HG03135 (cell line): Measurements from ENCODE around the gene ETV3L.
"Not testable (repeated sequence)": the region's sequence is repeated elsewhere in the genome, so short reads cannot be mapped to it uniquely, and the experiment has no call there.

Experiments
- ATAC-seq: cut with Tn5 transposase; IDR thresholded peaks from one replicate; pipeline ENCODE4 v1.9.1; 2021; ENCODE audit warnings: mild to moderate bottlenecking, moderate library complexity; ENCODE audit not compliant: unreplicated experiment

The ETV3L gene

GRCh38 chr1:157105988-157106812, 6.6 kb upstream of the ETV3L start:
- ATAC-seq, result peak; percentile 81

GRCh38 chr1:157105298-157105987, 5.8 kb upstream of the ETV3L start:
- ATAC-seq, result no peak

- no peak for ATAC-seq
These were observed 5.1 kb upstream of the ETV3L start for GRCh38 chr1:157104598-157105293.

- no peak for ATAC-seq
These were observed 3.7 kb upstream of the ETV3L start for GRCh38 chr1:157103268-157103667.

GRCh38 chr1:157101149-157101548, 1.5 kb upstream of the ETV3L start:
- no peak for ATAC-seq

GRCh38 chr1:157098987-157099632, 498 bp downstream of the ETV3L start:
- ATAC-seq, result not testable (repeated sequence)

- ATAC-seq, result no peak
These were observed 1.1 kb downstream of the ETV3L start for GRCh38 chr1:157098519-157098918.

GRCh38 chr1:157097692-157098091, 1.9 kb downstream of the ETV3L start:
- ATAC-seq, result no peak

GRCh38 chr1:157096881-157097280, 2.7 kb downstream of the ETV3L start:
- ATAC-seq, result no peak

- ATAC-seq, result no peak
These were observed 4.1 kb downstream of the ETV3L start for GRCh38 chr1:157095551-157095950.

GRCh38 chr1:157095091-157095490, 4.5 kb downstream of the ETV3L start:
- ATAC-seq, result no peak

- ATAC-seq, result no peak
These were observed 6.8 kb downstream of the ETV3L start for GRCh38 chr1:157092831-157093230.

GRCh38 chr1:157091668-157092273, 7.8 kb downstream of the ETV3L start:
- no peak for ATAC-seq

- no peak for ATAC-seq
These were observed 8.4 kb downstream of the ETV3L start for GRCh38 chr1:157091186-157091585.

- no peak for ATAC-seq
These were observed 8.8 kb downstream of the ETV3L start for GRCh38 chr1:157090771-157091170.

- no peak for ATAC-seq
These were observed 9.4 kb downstream of the ETV3L start for GRCh38 chr1:157090196-157090647.

- ATAC-seq, result no peak
These were observed 9.8 kb downstream of the ETV3L start for GRCh38 chr1:157089789-157090188.

- no peak for ATAC-seq
These were observed 11.0 kb downstream of the ETV3L start for GRCh38 chr1:157088607-157089006.

- no peak for ATAC-seq
These were observed 12.6 kb downstream of the ETV3L start for GRCh38 chr1:157087030-157087429.

- no peak for ATAC-seq
These were observed 13.3 kb downstream of the ETV3L start for GRCh38 chr1:157086299-157086698.

- no peak for ATAC-seq
These were observed 14.2 kb downstream of the ETV3L start for GRCh38 chr1:157085421-157085820.
